Heart left ventricle (tissue), 16 donors: ENCODE results near the gene CNGB1. TPM values are rescaled to one million over a fixed set of nuclear protein-coding genes. Genes with fewer than 3 reads are reported as not detected.

Source experiments
- ATAC-seq, 4 donors: fragments of 200-7000 bp; cut with Tn5 transposase; one replicate each; pipeline ENCODE4 v1.9.1; 2020 to 2022; ENCODE audit warnings: moderate library complexity in 4 of 4, mild to moderate bottlenecking in 3 of 4, moderate number of reproducible peaks in 1 of 4
- DNase-seq, 5 donors: peaks; one replicate each; pipeline ENCODE4 v3.0.0-alpha.2; 2020
- H3K27ac ChIP-seq, 12 donors: fragments of 200-600 bp; sonication (generic) in 4 of 12; one replicate each; pipeline versions ENCODE4 v1.5.0 to v1.8.0; 2016 to 2022; ENCODE audit warnings: mild to moderate bottlenecking in 2 of 12
- H3K27me3 ChIP-seq, 9 donors: fragments of 200-600 bp; sonication (generic) in 2 of 9; one replicate each; pipeline versions ENCODE4 v1.5.1 to v1.8.0; 2016 to 2022; ENCODE audit warnings: mild to moderate bottlenecking in 3 of 9
- H3K36me3 ChIP-seq, 9 donors: fragments of 200-600 bp; sonication (generic) in 2 of 9; one replicate each; pipeline versions ENCODE4 v1.5.0 to v1.8.0; 2018 to 2022; ENCODE audit warnings: mild to moderate bottlenecking in 2 of 9
- H3K4me1 ChIP-seq, 12 donors: fragments of 200-600 bp; sonication (generic) in 4 of 12; one replicate each; pipeline versions ENCODE4 v1.5.0 to v1.8.0; 2016 to 2022; ENCODE audit warnings: mild to moderate bottlenecking in 3 of 12
- H3K4me3 ChIP-seq, 12 donors: fragments of 200-600 bp; sonication (generic) in 4 of 12; one replicate each; pipeline versions ENCODE4 v1.5.0 to v1.8.0; 2017 to 2022; ENCODE audit warnings: mild to moderate bottlenecking in 9 of 12, moderate library complexity in 4 of 12
- H3K9me3 ChIP-seq, 12 donors: fragments of 200-600 bp; sonication (generic) in 4 of 12; one replicate each; pipeline versions ENCODE4 v1.5.0 to v1.8.0; 2016 to 2022; ENCODE audit warnings: mild to moderate bottlenecking in 1 of 12
- POLR2A ChIP-seq, 2 donors: fragments of 450-650 bp; IDR thresholded peaks; one replicate each; pipeline ENCODE4 v1.6.1; 2017; ENCODE audit warnings: antibody characterized with exemption in 2 of 2, mild to moderate bottlenecking in 2 of 2, moderate library complexity in 2 of 2
- WGBS, 4 donors: extraction: QIAGEN DNeasy Blood & Tissue Kit in 2 of 4; methylation state at CpG; one replicate each; pipeline versions ENCODE4 v1.1.5 to v1.1.7; 2013 to 2018; 5-methylcytosine and 5-hydroxymethylcytosine counted together
- intact Hi-C, 10 donors: fragments of 100-400 bp; cut with DNase I; formaldehyde crosslinking; loops; one replicate each; pipeline versions ENCODE4 v1.11.1 to v1.14.2; 2022
- polyA plus RNA-seq, 2 donors: library from polyadenylated mRNA; stranded (reverse); fragments of 200-250 nt; gene quantifications; one replicate each; pipeline ENCODE4 v1.2.3, GENCODE V29; 2013
- total RNA-seq, 9 donors: library from RNA; depleted of rRNA in 2 of 9; stranded (reverse); fragments of >200 nt in 2 of 9; fragmentation: NEBNext Ultra II Directional in 3 of 9; extraction: Animal tissue kit (Norgen Biotek cat#: 25700) in 3 of 9; gene quantifications; one replicate each; pipeline versions ENCODE4 v1.1.0 to v1.2.4, GENCODE V29; 2016 to 2023
- TF ChIP-seq, protein P1 (sequence below), 12 donors: fragments of 200-600 bp; sonication (generic) in 4 of 12; IDR thresholded peaks; one replicate each; pipeline versions ENCODE4 v1.5.0 to v1.8.0; 2018 to 2022; ENCODE audit warnings: antibody characterized with exemption in 12 of 12, mild to moderate bottlenecking in 5 of 12
- donor health status: ischemic (EF 13 %, LVEDD 7.1; RV severe dilation, severe dysfunction).
- donor health status: healthy with polysubstance abuse.
- donor health status: DM: no; HTN: yes; CAD: no.
- donor health status: DM: no; HTN: no; CAD: no.
- donor health status: ischemic (EF 25% LVEDD 6.9; RV normal size, moderate dysfunction).
- donor health status: ischemic (EF 25% LVEDD 5.7; RV mildly dilated, moderate dysfunction).
- donor health status: healthy.
- donor health status: DM: yes; HTN: yes; CAD: no.
- donor health status: ischemic (EF 35%, LVEDD 5.7; RV mildly dilated, moderate dysfunction).
- donor health status: nonischemic (EF 11% LVEDD 7.7; RV severe dilation, severe dysfunction).
- donor health status: DM: yes; HTN: yes; CAD: no.
- donor health status: PGD.
- donor health status: ischemic (EF 29% LVEDD 5.4; RV normal size, mild dysfunction).
- donor health status: nonischemic (EF 23%, LVEDD 6.1; RV moderate dilation, normal function).

CNGB1 gene
- total and polyA plus RNA-seq, 11 donors = not detected

DNA sequence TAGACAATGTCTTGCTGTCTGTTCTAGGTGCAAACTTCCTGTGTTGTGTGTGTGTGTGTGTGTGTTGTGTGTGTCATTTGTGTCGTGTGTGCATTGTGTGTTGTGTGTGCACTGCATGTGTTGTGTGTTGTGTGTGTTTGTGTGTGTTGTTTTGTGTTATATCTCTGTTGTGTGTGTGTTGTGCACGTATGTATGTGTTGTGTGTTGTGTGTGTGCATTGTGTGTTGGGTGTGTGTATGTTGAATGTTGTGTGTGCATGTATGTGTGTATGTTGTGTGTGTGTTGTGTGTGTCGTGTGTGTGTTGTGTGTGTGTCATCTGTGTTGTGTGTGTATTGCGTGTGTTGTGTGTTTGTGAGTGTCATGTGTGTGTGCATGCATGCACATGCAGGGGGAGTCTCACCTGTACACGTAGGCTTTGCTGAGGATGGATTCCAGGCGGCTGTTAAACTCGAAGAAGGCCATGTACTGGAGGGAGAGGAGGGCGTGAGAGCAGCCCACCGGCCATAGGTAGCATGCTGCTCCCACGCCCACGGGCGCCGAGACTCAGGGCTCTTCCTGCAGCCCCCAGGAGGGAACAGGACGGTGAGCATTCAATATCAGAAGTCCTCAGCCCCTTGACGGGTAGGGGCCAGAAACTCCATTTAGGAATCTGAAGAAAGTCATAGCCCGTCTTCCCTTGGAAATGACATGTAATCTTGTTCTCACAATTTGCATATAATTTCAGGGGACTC, 58.2 kb downstream of the CNGB1 start:
- TF ChIP-seq POLR2A (IDR thresholded peaks at IDR 0.05) = no peak
- TF ChIP-seq, protein P1, sequence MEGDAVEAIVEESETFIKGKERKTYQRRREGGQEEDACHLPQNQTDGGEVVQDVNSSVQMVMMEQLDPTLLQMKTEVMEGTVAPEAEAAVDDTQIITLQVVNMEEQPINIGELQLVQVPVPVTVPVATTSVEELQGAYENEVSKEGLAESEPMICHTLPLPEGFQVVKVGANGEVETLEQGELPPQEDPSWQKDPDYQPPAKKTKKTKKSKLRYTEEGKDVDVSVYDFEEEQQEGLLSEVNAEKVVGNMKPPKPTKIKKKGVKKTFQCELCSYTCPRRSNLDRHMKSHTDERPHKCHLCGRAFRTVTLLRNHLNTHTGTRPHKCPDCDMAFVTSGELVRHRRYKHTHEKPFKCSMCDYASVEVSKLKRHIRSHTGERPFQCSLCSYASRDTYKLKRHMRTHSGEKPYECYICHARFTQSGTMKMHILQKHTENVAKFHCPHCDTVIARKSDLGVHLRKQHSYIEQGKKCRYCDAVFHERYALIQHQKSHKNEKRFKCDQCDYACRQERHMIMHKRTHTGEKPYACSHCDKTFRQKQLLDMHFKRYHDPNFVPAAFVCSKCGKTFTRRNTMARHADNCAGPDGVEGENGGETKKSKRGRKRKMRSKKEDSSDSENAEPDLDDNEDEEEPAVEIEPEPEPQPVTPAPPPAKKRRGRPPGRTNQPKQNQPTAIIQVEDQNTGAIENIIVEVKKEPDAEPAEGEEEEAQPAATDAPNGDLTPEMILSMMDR (IDR thresholded peaks at IDR 0.05) = no peak
- Histone ChIP-seq H3K9me3 (no peaks in the 10 kb centered on the region), H3K36me3 (no peaks in the 10 kb centered on the region), H3K27ac (no peak overlapping the region), H3K27me3 (no peaks in the 10 kb centered on the region), H3K4me1 (no peaks in the 10 kb centered on the region), H3K4me3 (no peak overlapping the region)
- no peak for ATAC-seq
- WGBS, 4 donors = 74 to 82% (median 79%) methylated on average over 16 of the region's 16 CpGs
- intact Hi-C loops = no loop called here
- DNase-seq = no peak

DNA sequence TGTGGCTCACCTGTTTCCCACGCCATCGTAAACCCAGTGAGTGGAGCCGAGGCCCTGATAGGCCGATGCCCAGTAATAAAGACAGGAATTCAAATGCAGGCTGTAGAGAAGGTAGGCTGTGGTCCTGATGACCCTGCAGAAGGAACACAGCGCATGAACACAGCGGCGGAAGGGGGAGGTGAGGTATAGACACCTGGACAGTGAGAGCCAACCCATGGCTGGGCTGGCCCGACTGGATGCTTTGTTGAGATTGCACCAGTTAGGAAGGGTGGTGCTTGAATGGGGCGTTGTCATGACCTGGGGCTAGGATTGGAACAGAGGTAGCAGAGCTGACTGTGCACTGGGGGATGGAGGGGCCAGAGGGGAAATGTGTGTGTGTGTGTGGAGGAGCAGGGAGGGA, 59.2 kb downstream of the CNGB1 start:
- H3K9me3 ChIP-seq = no peaks in the 10 kb centered on the region
- no peaks in the 10 kb centered on the region for H3K4me1 ChIP-seq
- TF ChIP-seq, protein P1 (IDR thresholded peaks at IDR 0.05) = no peak
- TF ChIP-seq POLR2A (IDR thresholded peaks at IDR 0.05) = no peak
- intact Hi-C loops = no loop called here
- ATAC-seq (peak in 1 of 4 donors; percentile 20), DNase-seq (no peak)
- H3K27ac ChIP-seq = no peak overlapping the region
- WGBS, 4 donors = 88 to 93% (median 91%) methylated on average over 9 of the region's 9 CpGs
- no peak overlapping the region for H3K4me3 ChIP-seq
- peaks cover 0 to under 1% (median 0%) of the 10 kb centered on the region in 9 donors for H3K27me3 ChIP-seq
- no peaks in the 10 kb centered on the region for H3K36me3 ChIP-seq

DNA sequence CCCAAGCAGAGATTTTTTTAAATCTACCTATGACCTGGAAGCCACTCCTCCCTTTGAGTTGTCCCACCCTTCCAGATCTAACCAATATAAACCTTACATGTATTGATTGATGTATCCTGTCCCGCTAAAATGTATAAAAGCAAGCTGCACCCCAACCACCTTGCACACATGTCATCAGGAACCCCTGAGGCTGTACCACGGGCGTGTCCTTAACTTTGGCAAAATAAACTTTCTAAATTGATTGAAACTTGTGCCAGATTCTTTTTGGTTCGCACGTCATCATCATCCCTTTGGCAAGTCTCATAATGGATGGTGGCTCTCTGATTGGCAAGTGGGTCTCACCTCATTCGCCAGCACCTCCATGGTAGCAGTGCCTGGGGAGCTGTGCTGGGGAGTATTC, 60.2 kb downstream of the CNGB1 start:
- WGBS, 4 donors = 86 to 92% (median 90%) methylated on average over 6 of the region's 6 CpGs
- H3K36me3 ChIP-seq = no peaks in the 10 kb centered on the region
- H3K27ac ChIP-seq = no peak overlapping the region
- no peaks in the 10 kb centered on the region for H3K4me1 ChIP-seq
- intact Hi-C loops = no loop called here
- DNase-seq (no peak), ATAC-seq (no peak)
- TF ChIP-seq, protein P1 (IDR thresholded peaks at IDR 0.05) = no peak
- no peak for TF ChIP-seq POLR2A (IDR thresholded peaks at IDR 0.05)
- H3K4me3 ChIP-seq = no peak overlapping the region
- no peaks in the 10 kb centered on the region for H3K9me3 ChIP-seq
- peaks cover 0 to 7% (median 0%) of the 10 kb centered on the region in 9 donors for H3K27me3 ChIP-seq

DNA sequence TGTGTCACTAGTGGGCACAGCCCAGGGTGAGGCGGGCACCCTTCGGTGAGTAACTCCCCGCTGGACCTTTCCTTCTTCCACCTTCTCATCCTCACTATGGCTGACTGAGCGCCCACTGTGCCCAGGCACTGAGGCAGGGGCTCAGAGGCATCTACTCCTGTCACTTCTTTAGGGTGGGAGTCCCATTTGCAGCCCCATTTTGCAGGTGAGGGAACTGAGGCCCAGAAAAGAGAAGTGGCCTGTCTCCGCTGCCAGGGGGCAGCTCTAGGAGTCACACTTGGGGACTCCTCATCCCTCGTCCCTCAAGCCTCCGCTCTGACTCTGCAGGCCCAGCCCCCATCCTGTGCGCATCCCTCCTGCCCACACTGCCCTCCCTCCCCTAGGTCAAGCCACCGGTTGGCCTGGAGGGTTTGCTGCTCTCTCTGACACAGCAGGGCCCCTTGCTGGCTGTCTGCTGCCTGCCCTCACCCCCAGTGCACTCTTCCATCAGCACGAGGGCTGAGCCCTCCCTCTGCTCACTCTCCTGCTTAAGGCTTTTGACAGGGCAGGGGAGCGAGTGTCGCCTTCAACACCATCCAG, 62.4 kb downstream of the CNGB1 start:
- Histone ChIP-seq H3K27me3 (peaks cover 0 to 12% (median 0%) of the 10 kb centered on the region in 9 donors), H3K9me3 (no peaks in the 10 kb centered on the region), H3K27ac (no peak overlapping the region), H3K36me3 (no peaks in the 10 kb centered on the region), H3K4me3 (no peak overlapping the region), H3K4me1 (no peaks in the 10 kb centered on the region)
- DNase-seq (no peak), ATAC-seq (no peak)
- TF ChIP-seq POLR2A (IDR thresholded peaks at IDR 0.05) = no peak
- TF ChIP-seq, protein P1 (IDR thresholded peaks at IDR 0.05) = no peak
- 75 to 87% (median 80%) methylated on average over 11 to 12 of the region's 12 CpGs for WGBS, 4 donors
- intact Hi-C loops = loop anchor here in 4 of 10 donors (10.0 kb wide), 2 partner anchors 216 to 756 kb away; partner anchors contain the start of gene CFAP20 (in 3 of the 4)
